GM18511 (cell line): ENCODE data around the gene SMURF1.

ENCODE experiments used
- ATAC-seq: cut with Tn5 transposase; IDR thresholded peaks from one replicate; pipeline ENCODE4 v1.9.1; 2021; ENCODE audit warnings: mild to moderate bottlenecking, moderate library complexity; ENCODE audit not compliant: unreplicated experiment

The SMURF1 gene

DNA sequence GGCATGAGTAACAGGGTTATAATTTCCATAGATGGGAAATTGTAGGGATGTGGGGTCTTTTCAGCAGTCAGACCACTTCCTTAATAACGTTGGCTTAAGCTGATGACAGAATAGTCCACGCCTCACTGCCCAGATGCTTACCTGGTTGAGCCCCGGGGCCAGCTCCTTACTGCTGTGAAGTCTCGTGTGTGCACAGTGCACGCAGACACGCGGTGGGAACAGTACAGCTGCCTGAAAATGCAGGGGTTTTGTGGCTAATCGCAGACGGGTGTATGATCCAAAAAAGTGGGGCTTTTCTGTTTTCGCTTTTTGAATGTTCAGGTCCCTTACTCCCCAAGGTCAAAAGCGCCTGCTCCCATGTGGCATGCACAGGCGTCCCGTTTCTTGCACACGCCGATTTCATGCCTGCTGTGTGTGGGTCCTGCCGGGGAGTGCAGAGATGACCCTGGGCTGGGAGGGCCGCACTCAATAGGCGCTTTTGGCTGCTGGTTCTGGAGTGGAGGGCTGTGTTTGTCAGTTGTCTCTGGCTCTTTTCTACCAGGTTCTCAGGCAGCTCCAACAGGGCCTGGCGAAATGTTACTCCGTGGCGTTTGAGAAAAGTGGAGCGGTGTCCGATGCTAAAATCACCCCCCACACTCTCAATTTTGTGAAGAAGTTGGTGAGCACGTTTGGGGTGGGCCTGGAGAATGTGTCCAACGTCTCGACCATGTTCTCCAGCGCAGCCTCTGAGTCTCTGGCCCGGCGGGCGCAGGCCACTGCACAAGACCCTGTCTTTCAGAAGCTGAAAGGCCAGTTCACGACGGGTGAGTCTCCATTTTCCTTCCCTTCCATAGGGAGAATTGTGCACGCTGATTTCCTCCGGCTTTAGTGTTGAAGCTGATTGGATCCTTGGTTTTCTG, 149.6 kb downstream of the SMURF1 start:
- no peak for ATAC-seq

DNA sequence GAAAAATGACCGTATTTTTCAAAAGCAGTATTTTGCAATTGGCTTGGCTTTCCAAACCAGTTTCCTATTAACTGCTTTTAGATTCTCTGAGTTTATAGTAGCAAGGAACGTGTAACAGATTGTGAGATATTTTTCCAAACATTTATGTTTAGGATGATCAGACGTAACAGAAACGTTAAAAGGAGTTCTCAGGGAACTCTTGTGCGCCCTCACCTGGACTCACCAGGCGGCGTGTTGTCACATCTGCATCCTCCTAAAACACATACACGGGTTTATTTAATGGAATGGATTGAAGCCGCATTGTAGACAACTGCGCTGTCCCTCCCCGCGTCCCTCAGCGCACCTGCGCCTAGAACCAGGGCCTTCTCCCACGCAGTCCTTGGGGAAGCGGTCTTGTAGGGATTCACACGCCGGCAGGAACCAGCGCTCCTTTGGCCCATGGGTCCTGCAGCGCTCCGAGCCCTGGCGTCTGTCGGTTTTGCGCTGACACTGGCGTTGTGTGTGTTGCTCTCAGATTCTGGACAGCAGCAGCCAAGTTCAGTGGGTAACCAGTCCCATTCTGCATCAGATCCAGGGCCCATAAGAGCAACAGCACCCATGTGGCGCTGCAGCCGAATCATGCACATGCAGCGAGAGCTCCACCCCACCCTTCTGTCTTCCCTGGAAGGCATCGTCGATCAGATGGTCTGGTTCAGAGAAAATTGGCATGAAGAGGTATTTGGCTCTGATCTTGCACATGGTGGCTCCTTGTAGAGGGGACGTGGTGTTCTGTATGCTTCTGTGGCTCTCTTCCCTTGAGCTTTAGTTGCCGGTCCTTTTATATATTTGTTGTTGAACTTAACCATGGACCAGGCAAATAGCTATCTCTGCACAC, 150.6 kb downstream of the SMURF1 start:
- ATAC-seq = no peak

DNA sequence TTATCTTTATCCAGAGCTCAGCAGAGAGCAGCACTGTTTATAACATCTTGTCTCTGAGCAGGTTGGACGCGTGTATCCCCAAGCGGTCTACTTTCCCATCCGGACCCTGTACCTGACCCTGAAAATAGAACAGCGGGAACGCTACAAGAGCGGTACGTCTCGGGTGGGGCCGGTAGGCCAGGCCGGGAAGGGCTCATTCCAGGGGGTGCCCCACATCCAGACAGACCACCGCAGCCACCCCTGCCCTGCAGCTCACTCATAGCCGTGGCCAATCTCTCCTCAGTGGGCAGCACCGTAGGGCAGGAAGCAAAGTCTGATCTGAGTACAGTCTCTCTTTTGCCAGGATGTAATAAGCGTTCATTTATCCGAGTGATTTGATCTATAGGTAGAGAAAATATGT, 151.8 kb downstream of the SMURF1 start:
- ATAC-seq = no peak

DNA sequence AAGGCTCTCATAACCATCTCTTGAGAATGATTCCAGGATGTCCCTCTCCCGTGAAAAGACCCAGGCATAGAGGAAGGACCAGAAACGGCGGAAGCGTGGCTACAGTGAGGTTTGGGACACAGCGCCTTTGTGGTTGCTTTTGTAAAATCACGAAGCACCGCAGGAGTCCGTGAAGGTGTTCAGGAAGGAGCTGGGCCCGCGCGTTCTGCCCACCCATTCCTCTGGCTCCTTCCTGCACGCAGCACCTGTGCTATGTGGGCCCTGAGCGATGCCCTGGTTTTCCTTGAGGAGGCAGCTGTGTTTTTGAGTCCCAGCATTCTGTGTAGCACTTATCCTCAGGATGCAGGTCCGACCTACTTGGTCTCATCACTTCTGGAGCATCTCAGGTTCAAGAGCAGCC, 152.8 kb downstream of the SMURF1 start:
- ATAC-seq = no peak

DNA sequence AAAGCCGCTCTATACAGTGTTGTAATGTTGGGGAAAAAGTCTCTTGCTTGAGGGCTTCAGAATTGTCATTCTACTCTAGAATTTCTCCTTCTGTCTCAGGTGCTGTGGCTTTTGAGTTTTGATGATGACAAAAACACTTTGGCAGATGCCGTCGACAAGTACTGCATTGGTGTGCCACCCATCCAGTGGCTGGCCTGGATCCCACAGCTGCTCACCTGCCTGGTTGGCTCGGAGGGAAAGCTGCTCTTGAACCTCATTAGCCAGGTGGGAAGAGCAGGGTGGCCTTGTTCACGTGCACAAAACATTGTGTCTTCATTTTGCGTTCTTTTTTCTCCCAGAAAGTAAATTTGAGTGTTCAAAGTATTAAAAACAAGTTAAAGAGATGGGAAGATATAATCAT, 153.6 kb downstream of the SMURF1 start:
- ATAC-seq = no peak

DNA sequence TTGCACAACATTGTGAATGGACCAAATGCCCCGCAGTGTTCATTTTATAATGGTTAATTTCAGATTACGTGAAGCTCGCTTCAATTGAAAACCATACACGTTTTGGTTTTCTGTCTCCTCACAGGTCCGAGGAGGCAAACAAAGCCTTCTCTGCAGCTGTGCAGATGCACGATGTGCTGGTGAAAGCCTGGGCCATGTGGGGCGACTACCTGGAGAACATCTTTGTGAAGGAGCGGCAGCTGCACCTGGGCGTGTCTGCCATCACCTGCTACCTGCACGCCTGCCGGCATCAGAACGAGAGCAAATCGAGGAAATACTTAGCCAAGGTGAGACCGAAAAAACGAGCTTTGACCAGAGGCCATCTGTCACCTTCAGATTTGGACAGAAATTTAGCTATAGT, 155.3 kb downstream of the SMURF1 start:
- no peak for ATAC-seq

DNA sequence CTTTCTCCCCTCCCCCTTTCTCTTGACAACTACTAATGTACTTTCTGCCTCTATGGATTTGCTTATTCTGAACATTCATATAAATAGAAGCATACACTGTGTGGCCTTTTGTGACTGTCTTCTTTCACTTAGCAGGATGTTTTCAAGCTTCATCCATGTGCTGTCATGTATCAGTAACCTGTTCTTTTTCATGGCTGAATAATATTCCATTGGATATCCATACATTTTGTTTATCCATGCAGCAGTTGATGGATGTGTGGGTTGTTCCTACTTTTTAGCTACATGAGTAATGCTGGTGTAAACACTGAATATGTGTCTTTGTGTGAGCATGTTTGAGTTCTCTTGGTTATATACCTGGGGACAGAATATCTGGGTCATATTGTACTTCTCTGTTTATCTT, 158.0 kb downstream of the SMURF1 start:
- no peak for ATAC-seq

DNA sequence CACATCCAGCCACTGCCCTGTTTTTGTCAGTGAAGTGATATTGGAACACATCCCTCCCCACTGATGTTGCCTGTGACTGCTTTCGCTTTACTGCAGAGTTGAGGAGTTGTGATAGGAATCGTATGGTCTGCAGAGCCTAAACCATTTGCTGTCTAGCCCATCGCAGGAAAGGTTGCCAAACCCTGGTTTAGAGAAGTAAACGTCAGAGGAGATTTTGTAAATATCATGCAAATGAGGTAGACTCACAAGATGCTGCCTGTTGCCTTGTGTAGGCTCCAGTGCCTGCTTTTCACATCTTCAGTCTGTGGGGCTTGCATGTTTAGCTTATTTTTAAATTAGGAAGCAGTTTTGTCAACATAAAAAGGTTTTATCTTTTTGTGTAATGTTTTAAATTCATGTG, 158.5 kb downstream of the SMURF1 start:
- ATAC-seq = no peak

DNA sequence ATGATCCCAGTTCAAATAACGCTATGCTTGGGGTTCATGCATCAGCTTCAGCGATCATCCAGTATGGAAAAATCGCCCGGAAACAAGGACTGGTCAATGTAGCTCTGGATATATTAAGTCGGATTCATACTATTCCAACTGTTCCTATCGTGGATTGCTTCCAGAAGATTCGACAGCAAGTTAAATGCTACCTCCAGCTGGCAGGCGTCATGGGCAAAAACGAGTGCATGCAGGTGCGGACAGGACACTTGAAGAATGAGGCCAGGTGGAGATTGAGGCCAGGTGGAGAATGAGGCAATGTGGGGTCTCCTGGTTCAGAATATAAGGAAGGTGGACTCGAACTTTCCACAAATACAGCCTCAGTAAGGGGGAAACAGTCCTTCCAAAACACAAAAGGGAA, 159.8 kb downstream of the SMURF1 start:
- no peak for ATAC-seq

DNA sequence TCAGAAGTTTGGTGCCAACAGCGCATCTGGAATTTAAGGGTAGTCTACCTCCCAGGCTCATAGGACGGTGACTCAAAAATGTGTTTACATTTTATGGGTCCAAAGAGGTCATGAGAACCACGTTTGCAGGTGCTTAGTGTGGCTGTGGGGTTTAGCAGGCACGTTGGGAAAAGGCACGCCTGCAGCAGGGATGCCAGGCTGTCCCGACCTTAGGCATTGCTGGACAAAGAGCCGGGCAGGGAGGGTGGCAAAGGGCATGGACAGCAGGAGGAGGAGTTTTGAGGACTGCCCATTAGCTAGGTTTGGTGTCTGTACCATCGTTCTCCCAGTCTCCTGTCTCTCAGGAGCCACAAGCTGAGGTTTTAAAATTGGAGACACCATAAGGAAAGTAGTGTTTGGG, 161.2 kb downstream of the SMURF1 start:
- ATAC-seq = no peak

DNA sequence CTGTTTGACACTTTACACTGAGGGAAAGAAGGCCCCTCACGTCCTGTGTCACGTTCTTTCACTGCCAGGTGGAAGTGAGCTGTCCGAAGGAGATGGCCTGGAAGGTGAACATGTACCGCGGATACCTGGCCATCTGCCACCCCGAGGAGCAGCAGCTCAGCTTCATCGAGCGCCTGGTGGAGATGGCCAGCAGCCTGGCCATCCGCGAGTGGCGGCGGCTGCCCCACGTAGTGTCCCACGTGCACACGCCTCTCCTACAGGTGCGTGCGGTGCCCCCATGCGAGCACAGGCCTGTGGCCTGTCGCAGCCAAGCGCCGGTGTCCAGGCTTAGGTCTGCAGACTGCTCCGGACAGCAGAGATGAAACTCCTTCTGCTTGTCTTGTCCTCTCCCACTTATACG, 162.2 kb downstream of the SMURF1 start:
- ATAC-seq = no peak

DNA sequence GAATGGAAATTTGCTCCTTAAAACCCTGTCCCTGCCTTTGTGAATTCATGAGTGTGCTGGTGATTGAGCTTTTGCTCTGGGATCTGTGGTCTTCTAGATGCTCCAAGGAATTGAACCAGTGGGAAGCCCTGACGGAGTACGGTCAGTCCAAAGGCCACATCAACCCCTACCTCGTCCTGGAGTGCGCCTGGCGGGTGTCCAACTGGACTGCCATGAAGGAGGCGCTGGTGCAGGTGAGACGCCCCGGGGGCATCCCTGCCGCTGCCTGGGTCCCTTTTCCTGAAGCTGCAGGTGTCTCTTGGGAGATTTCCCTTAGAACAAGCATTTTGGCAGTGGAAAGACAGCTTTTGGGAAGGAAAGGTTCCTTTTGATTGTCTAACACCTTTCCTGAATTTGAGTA, 165.2 kb downstream of the SMURF1 start:
- no peak for ATAC-seq
